Loucy (cell line): ENCODE results near the gene KPNA5.

Experiments used
- H2AFZ ChIP-seq: fragments of 200-600 bp; sonication (generic); 2 replicates; pipeline ENCODE4 v1.6.0; 2016; ENCODE audit warnings: antibody characterized with exemption, mild to moderate bottlenecking, low read length, moderate library complexity
- H3F3A ChIP-seq: fragments of 200-600 bp; 2 replicates; pipeline ENCODE4 v1.6.0; 2016; ENCODE audit warnings: antibody characterized with exemption, low read depth, mild to moderate bottlenecking
- H3K27me3 ChIP-seq: fragments of 200-600 bp; sonication (generic); 2 replicates; pipeline ENCODE4 v1.6.1; 2014; ENCODE audit warnings: low read length, mild to moderate bottlenecking; ENCODE audit not compliant: insufficient read depth, poor library complexity, severe bottlenecking
- H3K36me3 ChIP-seq: fragments of 200-600 bp; sonication (generic); 2 replicates; pipeline ENCODE4 v1.6.1; 2016; ENCODE audit warnings: low read length; ENCODE audit not compliant: insufficient read depth
- H3K4me1 ChIP-seq: fragments of 200-600 bp; sonication (generic); 2 replicates; pipeline ENCODE4 v1.5.1; 2014; ENCODE audit warnings: low read length, mild to moderate bottlenecking; ENCODE audit not compliant: insufficient read depth, poor library complexity, severe bottlenecking
- H3K4me2 ChIP-seq: fragments of 200-600 bp; sonication (generic); 2 replicates; pipeline ENCODE4 v1.6.0; 2014; ENCODE audit warnings: antibody characterized with exemption, low read length, low read depth, mild to moderate bottlenecking; ENCODE audit not compliant: poor library complexity, severe bottlenecking
- H3K4me3 ChIP-seq: fragments of 200-600 bp; sonication (generic); 2 replicates; pipeline ENCODE4 v1.5.1; 2014; ENCODE audit warnings: low read length, mild to moderate bottlenecking, mixed read lengths; ENCODE audit not compliant: poor library complexity, severe bottlenecking
- H3K79me2 ChIP-seq: fragments of 200-600 bp; sonication (generic); 2 replicates; pipeline ENCODE4 v1.6.1; 2014; ENCODE audit warnings: low read length; ENCODE audit not compliant: insufficient read depth
- H3K9ac ChIP-seq: fragments of 200-600 bp; sonication (generic); 2 replicates; pipeline ENCODE4 v1.6.0; 2014; ENCODE audit warnings: mild to moderate bottlenecking, low read depth, low read length, moderate library complexity; ENCODE audit not compliant: poor library complexity, severe bottlenecking
- H3K9me2 ChIP-seq: fragments of 200-600 bp; sonication (generic); replicated peaks from 2 replicates; pipeline ENCODE4 v1.6.1; 2016; ENCODE audit warnings: low read depth, low read length, mixed read lengths
- H3K9me3 ChIP-seq: fragments of 200-600 bp; sonication (generic); 2 replicates; pipeline ENCODE4 v1.6.1; 2014; ENCODE audit warnings: mild to moderate bottlenecking, antibody characterized with exemption, low read length, low read depth; ENCODE audit not compliant: insufficient read depth
- H4K20me1 ChIP-seq: fragments of 200-600 bp; sonication (generic); 2 replicates; pipeline ENCODE4 v1.6.0; 2014; ENCODE audit warnings: antibody characterized with exemption, low read length, mild to moderate bottlenecking; ENCODE audit not compliant: insufficient read depth, poor library complexity, severe bottlenecking
- CTCF ChIP-seq: fragments of 200-600 bp; sonication (generic); conservative IDR thresholded peaks from 2 replicates; pipeline ENCODE4 v1.5.1; 2014; ENCODE audit warnings: mild to moderate bottlenecking, antibody characterized with exemption, low read length
- EZH2phosphoT487 ChIP-seq: fragments of 200-600 bp; IDR thresholded peaks from 2 replicates; pipeline ENCODE4 v1.6.1; 2018; ENCODE audit warnings: antibody characterized with exemption, mild to moderate bottlenecking, moderate library complexity, borderline replicate concordance

KPNA5 gene

DNA sequence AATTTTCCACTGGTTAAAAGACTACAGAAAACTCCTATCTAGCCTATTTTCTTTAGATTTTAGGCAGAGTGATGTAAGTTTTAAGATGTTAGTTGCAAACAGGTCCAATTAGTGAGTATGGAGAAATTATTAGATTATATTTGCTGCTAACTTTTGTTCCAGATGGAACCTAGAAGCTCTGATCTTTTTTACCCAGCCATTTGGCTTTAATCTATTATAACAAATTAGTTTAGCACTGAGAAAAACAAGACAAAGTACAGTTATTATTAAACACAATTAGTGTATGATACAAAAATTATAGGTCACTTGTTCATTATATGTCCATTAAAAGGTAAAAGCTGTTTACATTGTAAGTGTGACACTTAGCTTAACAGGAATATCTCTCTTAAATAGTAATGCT lies 82.0 kb downstream of the KPNA5 start:
- no peak overlapping the region for H3K9ac ChIP-seq
- H3K27me3 ChIP-seq = no peaks in the 10 kb centered on the region
- no peak overlapping the region for H2AFZ ChIP-seq
- no peaks in the 10 kb centered on the region for H3F3A ChIP-seq
- TF ChIP-seq EZH2phosphoT487 = no peak
- TF ChIP-seq CTCF = no peak
- H3K9me3 ChIP-seq = no peaks in the 10 kb centered on the region
- no peaks in the 10 kb centered on the region for H4K20me1 ChIP-seq
- no peaks in the 10 kb centered on the region for H3K79me2 ChIP-seq
- no peak overlapping the region for H3K4me2 ChIP-seq
- no peaks in the 10 kb centered on the region for H3K9me2 ChIP-seq
- no peak overlapping the region for H3K4me3 ChIP-seq
- no peaks in the 10 kb centered on the region for H3K4me1 ChIP-seq
- no peaks in the 10 kb centered on the region for H3K36me3 ChIP-seq

DNA sequence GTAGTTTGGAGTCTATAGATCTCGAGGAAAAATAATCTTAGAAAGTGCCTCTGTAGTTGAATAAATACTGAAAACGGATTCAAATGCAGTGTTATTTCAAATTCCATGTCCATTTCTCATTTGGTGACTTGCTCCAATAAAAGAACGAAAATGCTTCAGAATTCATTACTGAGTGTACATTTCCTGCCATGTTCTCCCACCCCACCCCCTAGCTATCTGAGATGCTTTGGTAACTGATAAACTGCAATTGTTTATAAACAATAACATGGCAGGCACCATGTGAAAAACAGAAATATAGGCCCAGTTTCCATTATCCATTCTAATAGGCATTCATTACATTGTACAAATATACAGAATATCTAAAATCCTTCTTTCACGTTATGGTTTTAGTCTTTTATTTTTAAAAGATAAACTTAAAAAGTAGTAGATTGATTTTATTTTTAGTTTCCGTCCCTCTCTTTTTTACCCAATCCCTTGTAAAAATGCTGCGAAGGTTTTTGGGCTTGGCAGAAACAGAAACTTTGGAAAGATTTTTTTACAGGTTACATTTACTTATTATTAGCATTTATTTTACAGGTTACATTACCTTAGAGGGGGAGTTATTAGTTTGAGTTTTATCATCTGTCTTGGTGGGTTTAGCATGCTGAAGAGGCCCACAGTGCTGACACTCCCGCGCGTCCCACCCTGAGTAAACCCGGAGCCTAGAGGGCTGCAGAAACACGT lies 83.1 kb downstream of the KPNA5 start:
- H3K4me2 ChIP-seq = no peak overlapping the region
- H4K20me1 ChIP-seq = no peaks in the 10 kb centered on the region
- H3K27me3 ChIP-seq = no peaks in the 10 kb centered on the region
- no peaks in the 10 kb centered on the region for H3F3A ChIP-seq
- no peaks in the 10 kb centered on the region for H3K36me3 ChIP-seq
- H2AFZ ChIP-seq = no peak overlapping the region
- no peaks in the 10 kb centered on the region for H3K79me2 ChIP-seq
- no peaks in the 10 kb centered on the region for H3K9me2 ChIP-seq
- H3K4me1 ChIP-seq = no peaks in the 10 kb centered on the region
- no peak overlapping the region for H3K9ac ChIP-seq
- no peak for TF ChIP-seq EZH2phosphoT487
- no peak for TF ChIP-seq CTCF
- H3K4me3 ChIP-seq = no peak overlapping the region
- H3K9me3 ChIP-seq = no peaks in the 10 kb centered on the region

DNA sequence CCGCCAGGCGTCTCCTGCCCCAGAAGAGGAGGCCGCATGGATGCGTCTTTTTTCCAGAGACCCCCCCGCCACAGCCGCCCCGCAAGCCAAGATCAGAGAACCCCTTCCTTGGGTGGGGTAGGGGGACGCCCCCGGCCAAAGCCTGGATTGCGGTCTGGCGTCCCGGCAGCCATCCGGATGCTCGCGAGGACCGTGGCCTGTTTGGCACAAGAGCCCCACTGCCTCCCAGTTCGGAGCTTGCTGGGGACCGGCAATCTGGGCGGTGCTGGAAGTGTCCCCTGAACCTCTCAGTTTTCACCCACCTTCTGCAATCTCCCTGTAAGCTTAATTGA lies 83.6 kb downstream of the KPNA5 start:
- H3K4me3 ChIP-seq = no peak overlapping the region

More for the DNA sequence above, 83.6 kb downstream of the KPNA5 start:
- no peak overlapping the region for H3K4me2 ChIP-seq
- no peaks in the 10 kb centered on the region for H4K20me1 ChIP-seq
- H3K9me2 ChIP-seq = no peaks in the 10 kb centered on the region
- no peak for TF ChIP-seq EZH2phosphoT487
- TF ChIP-seq CTCF = no peak
- no peaks in the 10 kb centered on the region for H3K27me3 ChIP-seq
- H3K36me3 ChIP-seq = no peaks in the 10 kb centered on the region
- no peaks in the 10 kb centered on the region for H3F3A ChIP-seq
- H3K9ac ChIP-seq = no peak overlapping the region
- no peaks in the 10 kb centered on the region for H3K4me1 ChIP-seq
- H3K79me2 ChIP-seq = no peaks in the 10 kb centered on the region
- H2AFZ ChIP-seq = no peak overlapping the region
- H3K9me3 ChIP-seq = no peaks in the 10 kb centered on the region
